ENCODE data around the gene DCC.

The DCC gene

GRCh38 chr18:52395146-52395852 is 55.3 kb downstream of the DCC start:
- no peak for TF ChIP-seq CTCF (conservative IDR thresholded peaks at IDR 0.05)
- TF ChIP-seq ZFX (IDR thresholded peaks at IDR 0.05), result no peak
- no peak overlapping the region for H3K27ac ChIP-seq

DNA sequence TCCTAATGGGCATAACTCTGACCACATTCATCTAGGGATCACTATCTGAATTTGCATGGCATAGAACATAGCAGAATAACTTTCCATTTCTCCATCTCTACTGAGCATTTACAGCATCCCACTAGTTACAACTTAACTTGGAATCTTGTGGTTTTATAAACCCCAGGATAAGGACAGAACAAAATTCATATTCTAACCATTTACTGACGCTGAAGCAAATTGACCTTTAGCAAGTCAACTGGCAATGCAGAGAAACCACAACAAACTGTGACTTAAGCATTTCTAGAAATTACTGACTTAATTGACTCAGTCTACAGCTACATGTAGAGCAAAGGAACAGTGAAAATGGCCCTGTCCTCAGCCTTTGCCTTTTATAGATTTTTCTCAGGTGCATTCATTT is 61.2 kb downstream of the DCC start:
- no peak overlapping the region for H3K27ac ChIP-seq
- TF ChIP-seq CTCF (conservative IDR thresholded peaks at IDR 0.05), result no peak
- TF ChIP-seq ZFX (IDR thresholded peaks at IDR 0.05), result no peak

DNA sequence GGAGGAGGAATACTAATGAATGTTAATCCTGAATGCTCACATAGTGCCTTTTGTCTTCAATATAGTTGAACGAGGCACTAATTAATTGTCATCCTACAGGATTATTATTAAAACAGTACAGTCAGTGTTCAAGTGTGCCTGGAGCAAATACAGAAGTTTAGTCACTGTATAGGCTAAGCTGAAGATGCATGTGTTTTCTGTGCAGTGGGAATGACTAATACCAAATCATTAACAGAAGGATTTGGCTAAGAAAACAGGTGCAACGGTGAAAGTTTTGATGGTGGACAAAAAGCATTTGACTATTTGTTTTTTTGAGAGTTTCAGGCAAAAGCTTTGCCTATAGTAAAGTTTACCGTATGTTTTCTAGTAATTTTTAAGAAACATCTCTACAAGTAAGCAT is 62.8 kb downstream of the DCC start:
- TF ChIP-seq ZFX (IDR thresholded peaks at IDR 0.05), result no peak
- no peak for TF ChIP-seq CTCF (conservative IDR thresholded peaks at IDR 0.05)
- no peak overlapping the region for H3K27ac ChIP-seq

- no peak for TF ChIP-seq ZFX (IDR thresholded peaks at IDR 0.05)
- TF ChIP-seq CTCF (conservative IDR thresholded peaks at IDR 0.05), result no peak
- H3K27ac ChIP-seq, result no peak overlapping the region
Observed at GRCh38 chr18:52403291-52404021, 63.5 kb downstream of the DCC start.

GRCh38 chr18:52408800-52409302 is 68.9 kb downstream of the DCC start:
- TF ChIP-seq ZFX (IDR thresholded peaks at IDR 0.05) (no peak), CTCF (conservative IDR thresholded peaks at IDR 0.05) (no peak)
- no peak overlapping the region for H3K27ac ChIP-seq

- TF ChIP-seq CTCF (conservative IDR thresholded peaks at IDR 0.05) (no peak; the same call in 1 of the 2 replicates), ZFX (IDR thresholded peaks at IDR 0.05) (no peak)
Observed at GRCh38 chr18:52409727-52410126, 69.7 kb downstream of the DCC start.

DNA sequence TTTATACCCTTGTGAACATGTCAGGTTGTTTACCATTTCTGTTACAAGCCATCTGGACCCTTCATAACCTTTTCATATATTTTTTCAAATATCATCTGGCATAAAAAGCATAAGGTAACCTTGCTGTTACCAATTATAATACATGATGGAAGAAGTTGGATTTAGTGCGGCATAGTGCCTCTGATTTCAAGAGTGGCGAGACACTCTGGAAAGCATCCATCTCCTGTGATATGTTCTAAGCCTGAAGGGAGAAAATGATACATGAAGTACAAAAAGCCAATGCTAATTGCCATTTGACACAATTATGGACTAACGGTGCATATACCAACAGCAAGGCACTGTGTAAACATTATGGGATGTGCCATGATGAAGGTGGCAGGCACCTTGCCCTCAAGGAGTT is 75.1 kb downstream of the DCC start:
- H3K27ac ChIP-seq, result no peak overlapping the region
- TF ChIP-seq CTCF (conservative IDR thresholded peaks at IDR 0.05) (no peak), ZFX (IDR thresholded peaks at IDR 0.05) (no peak)

More at GRCh38 chr18:52409727-52410126, 69.7 kb downstream of the DCC start:
- H3K27ac ChIP-seq, result no peak overlapping the region

Data from C4-2B (cell line).